Stomach (tissue), 4 donors: ENCODE results near the gene GPR62.

Source experiments
- CTCF ChIP-seq, 7 experiments: fragments of 450-650 bp in 4 of 7; fragments of 200-600 bp in 3 of 7; sonication (generic) in 3 of 7; IDR thresholded peaks; one replicate each; pipeline ENCODE4 v1.5.1; 2016 to 2019; ENCODE audit warnings: antibody characterized with exemption in 7 of 7, control low read depth in 2 of 7, mild to moderate bottlenecking in 1 of 7
- EP300 ChIP-seq: sonication (generic); formaldehyde crosslinking; IDR thresholded peaks from one replicate; pipeline ENCODE4 v1.6.1; 2017; ENCODE audit warnings: antibody characterized with exemption
- POLR2A ChIP-seq, 4 donors: fragments of 450-650 bp; IDR thresholded peaks; one replicate each; pipeline ENCODE4 v1.6.1; 2016; ENCODE audit warnings: antibody characterized with exemption in 4 of 4, control low read depth in 2 of 4, mild to moderate bottlenecking in 1 of 4, moderate library complexity in 1 of 4
- POLR2AphosphoS5 ChIP-seq, 3 donors: sonication (generic); formaldehyde crosslinking; IDR thresholded peaks; one replicate each; pipeline ENCODE4 v1.6.1; 2016; ENCODE audit warnings: antibody characterized with exemption in 3 of 3

DNA sequence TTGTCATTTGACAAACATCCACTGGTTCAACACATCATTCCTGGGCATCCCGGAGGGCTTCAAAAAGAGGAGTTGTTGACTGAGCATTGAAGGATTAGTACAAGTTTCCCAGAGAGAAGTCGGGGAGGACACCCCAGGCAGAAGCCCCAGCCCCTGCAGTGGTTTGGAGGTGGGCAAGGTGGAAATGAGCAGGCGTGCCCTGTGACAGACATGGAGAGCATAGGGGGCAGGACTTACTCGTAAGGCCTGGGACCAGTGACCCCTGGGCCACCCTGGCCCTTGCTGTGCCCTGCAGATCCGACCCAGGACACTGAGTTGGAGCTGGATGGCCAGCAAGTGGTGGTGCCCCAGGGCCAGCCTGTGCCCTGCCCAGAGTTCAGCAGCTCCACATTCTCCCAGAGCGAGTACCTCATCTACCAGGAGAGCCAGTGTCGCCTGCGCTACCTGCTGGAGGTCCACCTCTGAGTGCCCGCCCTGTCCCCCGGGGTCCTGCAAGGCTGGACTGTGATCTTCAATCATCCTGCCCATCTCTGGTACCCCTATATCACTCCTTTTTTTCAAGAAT lies 7.1 kb upstream of the GPR62 start:
- TF ChIP-seq CTCF (IDR thresholded peaks at IDR 0.05) (no peak), POLR2A (IDR thresholded peaks at IDR 0.05) (no peak), POLR2AphosphoS5 (IDR thresholded peaks at IDR 0.05) (no peak), EP300 (no peak)
